SK-N-MC (cell line): Measurements from ENCODE around the gene CRACR2A.

Experiments
- DNase-seq: peaks from one replicate; pipeline ENCODE4 v3.0.0-alpha.2; 2011; ENCODE audit warnings: low read depth, low spot score
- H3K27ac ChIP-seq: fragments of 200-600 bp; sonication (generic); 2 replicates; pipeline ENCODE4 v1.5.1; 2016; ENCODE audit warnings: mixed run types
- H3K36me3 ChIP-seq: fragments of 200-600 bp; sonication (generic); 2 replicates; pipeline ENCODE4 v1.6.1; 2017; ENCODE audit warnings: antibody characterized with exemption, low read length, mixed read lengths; ENCODE audit not compliant: insufficient read depth
- H3K4me3 ChIP-seq: fragments of 200-600 bp; sonication (generic); 2 replicates; pipeline ENCODE4 v1.5.1; 2016
- H3K9ac ChIP-seq: fragments of 200-600 bp; sonication (generic); 2 replicates; pipeline ENCODE4 v1.8.0; 2017; ENCODE audit warnings: mixed run types, mixed read lengths; ENCODE audit not compliant: insufficient read length
- H3K9me3 ChIP-seq: fragments of 200-600 bp; sonication (generic); 2 replicates; pipeline ENCODE4 v1.6.1; 2017; ENCODE audit warnings: low read depth, mild to moderate bottlenecking, antibody characterized with exemption, low read length, moderate library complexity, mixed read lengths
- EZH2 ChIP-seq: fragments of 200-600 bp; sonication (generic); IDR thresholded peaks from one replicate; pipeline ENCODE4 v1.6.1; 2017; ENCODE audit warnings: antibody characterized with exemption
- FOXP2 ChIP-seq: optimal IDR thresholded peaks from 2 replicates; pipeline ENCODE3; 2011; ENCODE audit warnings: mild to moderate bottlenecking, moderate library complexity; ENCODE audit not compliant: insufficient read depth; ENCODE audit errors: extremely low read length, control extremely low read depth
- POLR2AphosphoS5 ChIP-seq: IDR thresholded peaks from 2 replicates; pipeline ENCODE4 v1.6.1; 2012; ENCODE audit warnings: mild to moderate bottlenecking, low read depth, low read length, borderline replicate concordance

Gene CRACR2A

GRCh38 chr12:3656946-3657622 lies 95.8 kb downstream of the CRACR2A start:
- no peaks in the 10 kb centered on the region for H3K36me3 ChIP-seq
- no peak for DNase-seq
- no peak overlapping the region for H3K4me3 ChIP-seq
- H3K27ac ChIP-seq, result no peak overlapping the region
- TF ChIP-seq EZH2 (no peak), FOXP2 (no peak), POLR2AphosphoS5 (no peak)
- no peaks in the 10 kb centered on the region for H3K9me3 ChIP-seq
- no peak overlapping the region for H3K9ac ChIP-seq

GRCh38 chr12:3655328-3655900 lies 97.5 kb downstream of the CRACR2A start:
- DNase-seq, result no peak
- Histone ChIP-seq H3K36me3 (no peaks in the 10 kb centered on the region), H3K27ac (no peak overlapping the region), H3K9me3 (no peaks in the 10 kb centered on the region), H3K4me3 (no peak overlapping the region), H3K9ac (no peak overlapping the region)
- TF ChIP-seq EZH2, result no peak

- H3K36me3 ChIP-seq, result no peaks in the 10 kb centered on the region
- H3K4me3 ChIP-seq, result no peak overlapping the region
- no peak for DNase-seq
- H3K27ac ChIP-seq, result no peak overlapping the region
- TF ChIP-seq FOXP2, result no peak
- no peak for TF ChIP-seq POLR2AphosphoS5
- TF ChIP-seq EZH2, result no peak
- H3K9me3 ChIP-seq, result no peaks in the 10 kb centered on the region
- no peak overlapping the region for H3K9ac ChIP-seq
These were observed 101.1 kb downstream of the CRACR2A start for GRCh38 chr12:3651585-3652424.

- no peak overlapping the region for H3K27ac ChIP-seq
- DNase-seq, result no peak
- no peak overlapping the region for H3K4me3 ChIP-seq
- TF ChIP-seq POLR2AphosphoS5 (no peak), EZH2 (no peak), FOXP2 (no peak)
- no peaks in the 10 kb centered on the region for H3K9me3 ChIP-seq
- H3K36me3 ChIP-seq, result no peaks in the 10 kb centered on the region
- H3K9ac ChIP-seq, result no peak overlapping the region
These were observed 105.4 kb downstream of the CRACR2A start for GRCh38 chr12:3647504-3647903.

- H3K36me3 ChIP-seq, result no peaks in the 10 kb centered on the region
- no peak for DNase-seq
- no peak overlapping the region for H3K27ac ChIP-seq
- no peaks in the 10 kb centered on the region for H3K9me3 ChIP-seq
- TF ChIP-seq FOXP2 (no peak), EZH2 (no peak), POLR2AphosphoS5 (no peak)
- H3K4me3 ChIP-seq, result no peak overlapping the region
- no peak overlapping the region for H3K9ac ChIP-seq
These were observed 106.2 kb downstream of the CRACR2A start for GRCh38 chr12:3646561-3647241.

GRCh38 chr12:3645091-3645490 lies 107.8 kb downstream of the CRACR2A start:
- Histone ChIP-seq H3K36me3 (no peaks in the 10 kb centered on the region), H3K27ac (no peak overlapping the region), H3K4me3 (no peak overlapping the region), H3K9ac (no peak overlapping the region), H3K9me3 (no peaks in the 10 kb centered on the region)
- no peak for DNase-seq
- no peak for TF ChIP-seq POLR2AphosphoS5
- no peak for TF ChIP-seq FOXP2
- no peak for TF ChIP-seq EZH2

GRCh38 chr12:3644104-3644503 lies 108.8 kb downstream of the CRACR2A start:
- peak; percentile 34 for DNase-seq

GRCh38 chr12:3641428-3642018 lies 111.4 kb downstream of the CRACR2A start:
- TF ChIP-seq FOXP2, result no peak
- no peak for TF ChIP-seq EZH2
- Histone ChIP-seq H3K36me3 (no peaks in the 10 kb centered on the region), H3K9me3 (no peaks in the 10 kb centered on the region), H3K27ac (no peak overlapping the region), H3K9ac (no peak overlapping the region), H3K4me3 (no peak overlapping the region)
- DNase-seq, result no peak

More at GRCh38 chr12:3644104-3644503, 108.8 kb downstream of the CRACR2A start:
- Histone ChIP-seq H3K27ac (no peak overlapping the region), H3K9me3 (no peaks in the 10 kb centered on the region), H3K9ac (no peak overlapping the region), H3K36me3 (no peaks in the 10 kb centered on the region), H3K4me3 (no peak overlapping the region)
- TF ChIP-seq EZH2 (no peak), FOXP2 (no peak), POLR2AphosphoS5 (no peak)

GRCh38 chr12:3636328-3636727 lies 116.6 kb downstream of the CRACR2A start:
- Histone ChIP-seq H3K27ac (no peak overlapping the region), H3K4me3 (no peak overlapping the region), H3K9me3 (no peaks in the 10 kb centered on the region), H3K36me3 (no peaks in the 10 kb centered on the region), H3K9ac (no peak overlapping the region)
- DNase-seq, result no peak
- TF ChIP-seq FOXP2 (no peak), POLR2AphosphoS5 (no peak), EZH2 (no peak)
